SK-N-MC (cell line): ENCODE data around the gene OR6B1.

Source experiments
- EZH2 ChIP-seq: fragments of 200-600 bp; sonication (generic); IDR thresholded peaks from one replicate; pipeline ENCODE4 v1.6.1; 2017; ENCODE audit warnings: antibody characterized with exemption
- POLR2AphosphoS5 ChIP-seq: IDR thresholded peaks from 2 replicates; pipeline ENCODE4 v1.6.1; 2012; ENCODE audit warnings: mild to moderate bottlenecking, low read depth, low read length, borderline replicate concordance

DNA sequence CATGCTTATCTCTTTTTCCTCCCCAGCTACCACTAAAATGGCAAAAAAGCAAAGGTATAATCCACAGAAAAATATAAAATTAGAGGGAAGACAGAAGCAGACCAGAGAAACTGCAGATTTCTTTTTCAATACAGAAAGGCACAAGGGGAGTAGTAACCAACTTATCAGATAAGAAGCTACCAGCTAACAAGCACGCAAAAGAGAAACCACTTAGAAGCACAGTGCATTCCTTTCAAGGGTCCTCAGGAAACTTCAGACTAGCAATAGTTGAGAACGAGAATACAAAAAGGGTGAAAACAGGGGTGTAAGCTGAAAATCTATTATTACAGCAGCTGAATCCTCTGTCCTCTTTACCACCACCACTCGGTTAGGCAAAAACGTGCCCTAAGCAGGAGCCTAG lies 38.8 kb downstream of the OR6B1 start:
- TF ChIP-seq POLR2AphosphoS5 (no peak), EZH2 (no peak)
